Fibroblast of skin of scalp (primary cell): ENCODE data around the gene MYO9A.

Experiments used
- DNase-seq: peaks from one replicate; pipeline ENCODE4 v3.0.0-alpha.2; 2013

The MYO9A gene

GRCh38 chr15:71780115-71780976 lies 337.6 kb downstream of the MYO9A start:
- DNase-seq: peak; percentile 44

- DNase-seq: no peak
Measured at GRCh38 chr15:71779073-71779797, 338.7 kb downstream of the MYO9A start.

- no peak for DNase-seq
Measured at GRCh38 chr15:71777216-71777943, 340.6 kb downstream of the MYO9A start.

GRCh38 chr15:71776304-71776703 lies 341.6 kb downstream of the MYO9A start:
- no peak for DNase-seq

GRCh38 chr15:71775856-71776255 lies 342.1 kb downstream of the MYO9A start:
- peak; percentile 57 for DNase-seq

GRCh38 chr15:71773206-71773859 lies 344.6 kb downstream of the MYO9A start:
- no peak for DNase-seq
